Activated T-cell treated with anti-CD3 and anti-CD28 coated beads for 24 hours (primary cell): ENCODE measurements around the gene ETV1.

Source experiments
- DNase-seq: peaks from one replicate; pipeline ENCODE4 v3.0.0-alpha.2; 2020; ENCODE audit warnings: low read depth

Gene ETV1

DNA sequence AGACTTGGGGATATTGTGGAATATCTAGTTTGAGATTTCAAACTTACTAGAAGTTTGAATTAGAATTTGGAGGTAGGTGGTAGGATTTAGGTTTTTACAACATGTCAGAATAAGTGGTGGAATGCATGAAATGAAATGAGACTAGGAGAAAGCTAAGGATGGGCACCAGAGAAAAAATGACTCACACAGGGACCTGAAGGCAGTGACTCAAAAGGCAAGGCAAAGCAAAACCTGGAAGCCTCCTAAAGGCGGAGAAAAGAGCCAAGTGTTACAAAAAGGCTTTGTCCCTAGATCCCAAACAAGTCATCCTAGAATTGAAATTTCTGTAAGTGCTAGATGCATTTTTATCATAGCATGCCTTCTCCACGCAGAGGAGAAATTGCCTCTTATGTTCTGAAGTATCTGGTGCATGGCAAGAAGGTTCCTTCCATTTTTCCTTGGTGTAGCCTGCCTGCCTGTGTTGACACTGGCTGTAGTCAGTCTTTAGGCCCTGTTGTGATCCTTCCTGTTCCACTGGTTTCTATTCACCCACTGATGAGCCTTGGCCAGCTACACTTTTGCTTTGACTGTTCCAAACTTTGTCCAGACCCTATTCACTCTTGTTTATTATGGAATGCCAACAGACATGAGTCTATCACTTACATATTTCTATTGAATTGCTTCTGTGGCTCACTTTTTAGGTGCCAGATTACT is 109.3 kb downstream of the ETV1 start:
- DNase-seq = no peak

DNA sequence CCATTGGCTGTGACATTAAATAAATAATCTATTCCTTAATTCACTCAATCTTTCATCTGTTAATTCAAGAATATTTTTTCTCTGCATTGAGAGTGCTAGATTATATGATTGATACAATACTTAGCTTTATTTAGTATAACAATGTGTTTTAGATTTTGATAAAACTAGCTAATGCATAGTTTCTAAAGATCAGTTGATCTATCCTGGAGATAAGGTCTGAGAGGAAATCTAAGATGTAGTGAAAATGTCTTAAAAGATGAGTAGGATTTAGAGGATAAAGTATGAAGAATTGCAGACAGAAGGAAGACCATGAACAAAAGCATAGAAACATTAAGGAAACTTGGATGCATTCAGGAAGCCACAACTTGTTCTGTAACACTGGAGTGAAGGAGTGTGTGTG is 110.3 kb downstream of the ETV1 start:
- no peak for DNase-seq

DNA sequence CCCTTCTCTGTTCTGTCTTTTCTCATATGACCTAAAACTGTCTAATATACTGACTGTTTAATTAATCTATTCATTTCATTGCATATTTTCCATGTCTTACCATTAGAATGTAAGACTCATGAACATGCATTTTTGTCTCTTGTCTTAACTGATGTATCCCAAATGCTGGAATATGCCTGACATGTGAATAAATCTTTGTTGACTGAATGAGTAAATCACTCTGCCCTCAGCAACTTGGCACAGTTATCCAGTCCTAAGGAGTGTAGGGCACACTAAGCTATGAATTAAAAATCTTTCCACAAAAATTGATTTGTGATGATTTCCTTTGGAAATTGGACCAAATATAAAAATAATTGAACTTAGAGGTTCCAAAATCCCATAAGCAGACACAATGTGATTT is 111.3 kb downstream of the ETV1 start:
- no peak for DNase-seq

DNA sequence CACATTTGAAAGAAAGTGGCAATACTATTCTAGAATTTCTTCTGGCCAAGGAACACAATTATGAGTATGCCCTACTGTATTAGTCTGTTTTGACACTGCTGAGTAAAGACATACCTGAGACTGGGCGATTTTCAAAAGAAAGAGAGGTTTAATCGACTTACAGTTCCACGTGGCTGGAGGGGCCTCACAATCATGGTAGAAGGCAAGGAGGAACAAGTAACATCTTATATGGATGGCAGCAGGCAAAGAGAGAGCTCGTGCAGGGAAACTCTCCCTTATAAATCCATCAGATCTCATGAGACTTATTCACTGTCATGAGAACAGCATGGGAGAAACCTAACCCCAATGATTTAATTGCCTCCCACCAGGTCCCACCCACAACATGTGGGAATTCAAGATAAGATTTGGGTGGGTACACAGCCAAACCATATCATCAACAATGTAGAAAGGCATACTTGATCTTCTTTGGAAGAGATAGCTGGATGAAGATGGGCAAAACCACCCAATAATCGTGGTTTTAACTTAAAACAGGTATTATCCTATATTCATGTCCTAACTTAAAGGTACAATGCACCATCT is 113.9 kb downstream of the ETV1 start:
- DNase-seq = no peak

DNA sequence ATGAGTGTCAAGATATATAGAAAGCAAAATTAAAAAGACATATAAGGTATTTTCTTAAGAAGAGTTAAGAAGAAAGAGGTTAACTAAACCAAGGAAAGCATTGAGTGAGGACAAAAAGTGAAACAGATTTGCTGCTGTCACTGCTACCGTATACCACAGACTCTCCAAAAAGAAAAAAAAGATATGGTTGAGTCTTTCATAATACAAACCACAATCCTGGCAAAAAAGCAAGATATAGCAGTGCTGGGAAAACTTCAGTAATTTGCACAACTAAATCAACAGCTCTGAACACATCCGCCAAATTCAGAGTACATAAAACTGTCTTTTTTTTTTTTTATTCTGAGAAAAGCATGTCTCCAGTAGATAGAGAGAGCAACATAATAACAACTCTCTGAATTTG is 114.7 kb downstream of the ETV1 start:
- DNase-seq = no peak

DNA sequence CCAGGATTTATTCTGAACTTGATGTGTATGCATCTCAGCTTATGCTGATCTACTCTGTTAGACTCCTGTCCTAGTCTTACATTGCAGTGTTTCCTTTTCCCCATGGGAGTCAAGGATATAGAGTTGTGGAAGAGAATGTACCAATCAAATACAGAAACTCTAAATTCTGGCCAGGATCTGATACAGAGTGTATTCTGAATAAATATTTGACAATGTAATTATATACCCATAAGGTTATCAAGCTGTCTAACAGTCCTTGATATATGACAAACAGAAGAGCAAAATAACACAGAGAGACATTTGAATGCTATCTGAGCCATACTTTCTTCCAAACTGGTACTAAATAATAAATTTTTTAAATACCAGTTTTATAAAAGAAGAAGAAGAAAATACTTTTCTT is 116.8 kb downstream of the ETV1 start:
- DNase-seq = no peak

DNA sequence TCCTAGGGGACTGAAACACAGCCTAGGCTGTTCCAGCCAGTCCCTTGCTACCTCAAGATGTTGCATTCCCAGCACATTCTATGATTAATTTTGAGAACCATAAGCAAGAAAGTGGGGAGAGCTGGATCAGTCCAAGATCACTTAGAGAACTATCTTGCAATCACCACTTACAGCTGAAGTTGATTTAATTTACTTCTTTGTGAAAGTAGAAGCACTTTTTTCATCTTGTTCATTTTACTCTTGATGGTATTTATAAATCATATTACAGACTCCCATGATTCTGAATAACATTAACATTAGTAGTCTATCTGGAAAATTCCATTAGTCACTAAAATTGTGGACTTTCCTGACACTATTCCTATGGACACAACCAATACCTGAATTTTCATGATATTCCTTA is 118.5 kb downstream of the ETV1 start:
- no peak for DNase-seq

DNA sequence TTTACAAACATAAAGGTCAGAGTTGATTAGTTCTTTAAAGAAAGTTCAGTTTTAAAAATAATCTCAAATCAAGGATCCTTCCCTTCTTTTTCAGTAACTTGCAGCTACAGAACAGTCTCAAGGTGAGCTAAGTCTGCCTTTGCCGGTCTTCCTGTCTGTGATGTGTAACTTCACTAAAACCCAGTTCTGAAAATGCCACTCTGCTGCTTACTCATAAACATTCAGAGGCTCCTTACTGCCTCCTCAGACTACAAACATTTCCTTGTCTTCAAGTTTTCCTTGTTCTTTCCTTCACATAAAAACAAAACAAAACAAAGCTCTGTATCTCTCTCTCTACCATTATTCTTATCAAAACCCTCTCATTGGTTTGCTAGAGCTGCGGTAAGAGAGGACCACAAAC is 128.7 kb downstream of the ETV1 start:
- DNase-seq = no peak

DNA sequence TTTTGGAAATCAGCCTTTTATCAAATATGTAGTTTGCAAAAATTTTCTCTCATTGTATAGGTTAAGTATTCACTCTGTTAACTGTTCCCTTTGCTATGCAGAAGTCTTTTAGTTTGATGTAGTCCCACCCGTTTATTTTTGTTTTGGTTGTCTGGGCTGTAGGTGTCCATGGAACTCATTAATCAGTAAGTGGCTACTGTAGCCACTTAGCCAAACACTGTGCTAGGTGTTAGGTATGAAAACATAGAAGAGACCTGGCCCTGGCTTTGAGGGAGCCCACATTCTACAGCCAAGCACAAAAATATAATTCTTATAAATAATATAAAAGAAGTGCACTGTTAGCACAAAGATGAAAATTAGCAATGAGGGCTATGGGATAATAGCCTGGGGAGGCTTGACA is 133.5 kb downstream of the ETV1 start:
- DNase-seq = no peak

DNA sequence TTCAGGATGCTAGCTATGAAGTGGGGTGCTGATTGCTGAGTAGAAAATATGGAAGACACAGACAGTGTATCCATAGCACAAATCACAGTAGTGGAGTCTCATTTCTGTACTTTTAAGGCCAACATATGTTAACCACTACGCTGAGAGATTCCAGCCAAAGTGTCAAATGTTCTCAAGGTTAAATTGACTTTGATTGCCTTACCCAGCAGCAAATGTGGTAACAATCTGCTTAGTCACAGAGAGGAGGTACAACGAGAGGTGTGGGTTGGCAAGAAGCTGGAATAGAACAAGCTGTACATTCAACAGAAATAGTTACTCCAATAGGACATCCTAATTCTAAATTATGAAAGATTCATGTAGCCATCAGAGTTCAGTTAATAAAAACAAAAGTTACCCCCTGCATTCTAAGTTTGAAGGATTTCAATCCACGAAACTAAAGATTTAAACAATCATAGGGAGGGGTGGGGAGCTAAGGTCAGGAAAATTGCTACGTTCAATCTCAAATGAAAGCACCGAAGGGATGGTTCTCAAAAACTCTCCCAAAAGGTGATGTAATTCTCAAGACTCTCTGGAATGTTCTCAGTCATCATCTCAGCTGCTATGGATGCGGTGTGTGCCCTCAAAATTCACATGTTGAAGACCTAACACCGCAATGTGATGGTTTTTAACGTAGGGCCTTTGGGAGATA is 137.0 kb downstream of the ETV1 start:
- no peak for DNase-seq

DNA sequence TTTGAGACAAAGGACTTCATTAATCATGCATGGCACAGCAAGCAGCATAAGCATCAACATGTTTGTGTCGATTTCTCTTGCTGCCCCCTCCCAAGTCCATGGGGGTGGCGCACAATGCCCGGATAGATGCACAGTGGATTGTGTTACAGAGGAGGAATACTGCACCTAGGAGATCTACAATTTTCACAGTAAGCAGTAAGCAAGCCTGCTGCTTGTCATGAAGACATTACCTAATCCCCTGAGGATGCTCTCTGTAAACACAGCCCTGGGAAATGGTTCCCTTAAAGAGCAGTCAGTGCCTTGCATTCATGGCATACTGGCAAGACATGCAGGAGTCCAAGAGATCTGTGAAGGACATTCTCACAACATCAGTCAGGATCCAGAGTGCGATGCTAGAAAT is 137.7 kb downstream of the ETV1 start:
- DNase-seq = no peak

DNA sequence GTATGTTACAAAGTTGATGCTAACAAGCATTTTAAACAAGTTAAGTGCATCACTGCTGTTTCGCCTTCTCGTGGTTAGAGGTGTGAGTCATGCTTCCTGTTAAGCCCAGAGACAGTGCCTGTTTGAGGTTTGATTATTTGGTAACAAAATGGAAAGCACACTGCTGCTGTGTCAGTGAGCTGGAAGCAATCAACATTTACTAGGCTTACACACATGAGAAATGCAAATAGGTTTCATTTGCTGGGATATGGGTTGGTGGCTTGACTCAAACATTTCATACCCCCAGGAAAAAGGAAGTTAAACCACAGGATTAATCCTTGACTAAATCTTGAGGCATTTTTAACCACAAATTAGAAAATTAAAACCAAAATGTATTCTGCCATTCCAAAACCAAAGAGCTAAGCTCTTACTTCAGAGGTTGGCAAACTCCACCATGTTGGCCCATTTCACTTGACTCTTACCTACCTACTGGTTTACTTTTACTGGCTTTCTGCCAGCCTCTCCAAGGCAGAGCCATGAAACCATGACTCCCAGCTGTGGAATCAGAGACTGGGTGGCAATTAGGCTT is 139.2 kb downstream of the ETV1 start:
- DNase-seq = peak; percentile 33

DNA sequence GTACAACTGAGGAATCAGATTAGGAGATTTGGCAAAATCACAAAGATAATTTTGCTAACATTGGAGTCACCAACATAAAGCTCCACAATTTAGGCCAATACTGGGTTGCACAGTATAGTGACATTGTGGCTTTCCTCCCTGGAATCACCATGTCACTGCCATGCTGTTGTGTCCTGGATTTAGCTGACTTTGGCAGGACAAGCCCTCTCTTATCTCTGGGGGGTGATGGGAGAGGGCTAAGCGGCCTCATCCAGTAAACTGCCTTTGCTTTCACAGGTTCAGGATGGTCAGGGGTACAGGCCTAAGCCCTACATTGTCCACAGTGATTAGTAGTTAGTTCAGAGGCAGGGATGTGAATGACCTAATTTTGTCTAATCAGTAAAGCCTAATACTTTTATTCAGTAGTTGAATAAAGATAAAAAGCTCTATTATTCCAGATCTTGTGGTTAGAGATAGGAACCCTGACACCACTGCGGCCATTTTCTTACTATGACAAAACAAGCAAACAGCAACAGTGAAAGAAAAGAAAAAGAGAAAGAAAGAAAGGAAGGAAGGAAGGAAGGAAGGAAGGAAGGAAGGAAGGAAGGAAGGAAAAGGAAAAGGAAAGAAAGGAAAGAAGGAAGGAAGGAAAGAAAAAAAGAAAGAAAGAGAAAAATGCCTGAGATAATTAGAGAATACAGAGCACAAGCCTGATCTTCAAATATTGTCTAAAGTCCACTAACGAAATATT is 140.1 kb downstream of the ETV1 start:
- DNase-seq = no peak

DNA sequence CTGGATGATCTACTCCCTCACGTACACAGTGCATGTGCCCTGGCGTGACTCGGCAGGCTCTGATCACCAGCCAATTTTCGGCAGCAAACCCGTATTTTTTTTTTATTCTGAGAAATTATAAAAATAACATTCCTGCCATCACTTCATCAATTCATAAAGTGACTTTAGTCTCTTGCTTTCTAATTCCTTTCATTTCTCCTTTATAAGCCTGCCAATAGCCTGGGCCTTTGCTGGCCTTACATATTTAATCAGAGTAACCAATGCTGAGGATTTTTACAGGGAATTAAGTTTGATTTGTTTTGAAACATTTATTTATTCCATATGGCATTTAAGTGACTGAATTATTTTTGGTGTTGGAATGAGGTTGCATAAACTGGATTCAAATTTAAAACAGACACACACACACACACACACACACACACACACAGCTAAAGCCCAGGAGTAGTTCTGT is 140.8 kb downstream of the ETV1 start:
- DNase-seq = no peak

DNA sequence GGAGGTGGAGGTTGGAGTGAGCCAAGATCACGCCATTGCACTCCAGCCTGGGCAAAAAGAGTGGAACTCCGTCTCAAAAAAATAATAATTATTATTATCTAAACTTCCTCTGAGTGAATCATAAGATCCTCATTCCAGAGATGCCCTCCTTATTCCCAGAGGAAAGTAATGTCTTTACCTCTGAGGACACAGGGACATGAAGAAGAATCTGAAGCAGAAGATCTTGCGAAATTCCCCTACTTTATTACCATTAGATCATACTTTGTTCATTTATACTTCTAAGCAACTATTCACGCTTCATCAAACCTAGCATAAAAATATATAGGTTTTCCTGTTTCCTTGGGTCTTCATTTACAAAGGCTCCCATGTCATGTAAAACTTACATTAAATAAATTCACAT is 143.1 kb downstream of the ETV1 start:
- DNase-seq = no peak

DNA sequence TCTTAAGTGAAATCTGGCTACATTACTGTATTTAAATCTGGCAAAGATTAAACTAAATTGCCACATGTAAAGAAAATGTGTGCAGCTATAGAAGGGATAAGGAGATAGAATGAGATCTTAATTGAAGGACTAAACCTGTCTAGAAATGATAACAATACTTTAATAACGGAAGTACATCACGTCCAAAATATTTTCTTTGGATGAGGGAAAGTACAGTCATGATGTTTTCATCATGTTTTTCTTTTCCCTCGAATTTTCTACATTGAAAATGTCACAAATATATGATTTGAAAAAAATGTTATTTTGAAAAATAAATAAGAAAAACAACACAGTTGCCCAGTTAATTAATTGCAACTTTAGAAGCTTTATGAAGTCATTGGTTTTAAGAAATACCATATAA is 143.9 kb downstream of the ETV1 start:
- no peak for DNase-seq

DNA sequence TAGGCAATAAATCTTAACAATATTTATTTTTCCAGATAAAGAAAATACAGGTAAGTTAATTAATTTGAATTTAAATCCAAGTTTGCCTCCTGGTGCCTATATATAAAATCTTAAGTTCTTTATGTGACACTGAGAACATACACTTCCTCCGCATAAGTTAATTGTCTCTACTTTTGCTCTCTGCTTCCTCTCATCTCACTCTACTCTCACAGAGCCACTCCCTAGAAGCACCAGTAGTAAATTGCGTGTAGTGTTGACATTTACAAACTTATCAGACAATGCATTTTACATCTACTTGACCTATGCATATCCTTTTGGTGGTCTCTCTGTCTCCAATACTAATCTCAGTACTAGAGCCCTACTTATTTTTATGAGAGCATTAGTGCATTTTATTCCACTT is 144.5 kb downstream of the ETV1 start:
- DNase-seq = no peak

DNA sequence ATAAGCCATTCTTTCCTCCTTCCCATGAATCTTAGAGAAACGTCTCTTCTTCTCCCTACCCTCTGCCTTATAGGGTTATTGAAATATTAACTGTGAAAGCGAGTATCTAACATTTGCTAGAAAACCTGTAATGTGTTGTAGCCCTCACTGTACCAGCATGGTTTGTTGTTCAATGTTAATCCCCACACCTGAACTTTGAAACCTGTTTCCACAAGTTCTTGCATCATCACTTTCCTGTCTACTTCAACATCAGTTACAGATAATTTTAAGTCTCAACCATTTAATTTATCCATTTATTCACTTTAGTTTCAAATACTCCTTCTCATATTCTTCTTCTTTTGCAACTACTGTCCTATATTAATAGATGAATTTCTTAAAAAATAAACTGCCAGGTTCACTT is 148.2 kb downstream of the ETV1 start:
- no peak for DNase-seq
